Measurements from ENCODE around the gene RBBP6.
"Not testable (repeated sequence)": the region's sequence is repeated elsewhere in the genome, so short reads cannot be mapped to it uniquely, and the experiment has no call there.

The RBBP6 gene

GRCh38 chr16:24539295-24539849 is at the start of gene RBBP6:
Gene RBBP6 (plus strand): TSS chr16:24539566. CDS start chr16:24540627, 1,061 bp downstream.
- DNase-seq (ENCODE audit: low read depth) = peak; percentile 89

GRCh38 chr16:24490866-24491265 is 48.5 kb upstream of the RBBP6 start:
- DNase-seq (ENCODE audit: low read depth) = no peak

- no peak for DNase-seq (ENCODE audit: low read depth)
Observed at GRCh38 chr16:24491731-24492130, 47.6 kb upstream of the RBBP6 start.

- no peak for DNase-seq (ENCODE audit: low read depth)
Observed at GRCh38 chr16:24493821-24494220, 45.5 kb upstream of the RBBP6 start.

- DNase-seq (ENCODE audit: low read depth) = not testable (repeated sequence)
Observed at GRCh38 chr16:24495207-24495606, 44.2 kb upstream of the RBBP6 start.

GRCh38 chr16:24497440-24497839 is 41.9 kb upstream of the RBBP6 start:
- no peak for DNase-seq (ENCODE audit: low read depth)

GRCh38 chr16:24499193-24499814 is 40.1 kb upstream of the RBBP6 start:
- DNase-seq (ENCODE audit: low read depth) = no peak

- DNase-seq (ENCODE audit: low read depth) = peak; percentile 25
Observed at GRCh38 chr16:24504472-24505345, 34.7 kb upstream of the RBBP6 start.

GRCh38 chr16:24505959-24506358 is 33.4 kb upstream of the RBBP6 start:
- no peak for DNase-seq (ENCODE audit: low read depth)

GRCh38 chr16:24507959-24508480 is 31.3 kb upstream of the RBBP6 start:
- no peak for DNase-seq (ENCODE audit: low read depth)

- DNase-seq (ENCODE audit: low read depth) = no peak
Observed at GRCh38 chr16:24508614-24509013, 30.8 kb upstream of the RBBP6 start.

GRCh38 chr16:24509536-24509935 is 29.8 kb upstream of the RBBP6 start:
- no peak for DNase-seq (ENCODE audit: low read depth)

GRCh38 chr16:24511174-24511573 is 28.2 kb upstream of the RBBP6 start:
- DNase-seq (ENCODE audit: low read depth) = no peak

- no peak for DNase-seq (ENCODE audit: low read depth)
Observed at GRCh38 chr16:24511792-24512191, 27.6 kb upstream of the RBBP6 start.

- DNase-seq (ENCODE audit: low read depth) = no peak
Observed at GRCh38 chr16:24514096-24514495, 25.3 kb upstream of the RBBP6 start.

GRCh38 chr16:24515186-24515585 is 24.2 kb upstream of the RBBP6 start:
- no peak for DNase-seq (ENCODE audit: low read depth)

GRCh38 chr16:24516900-24517669 is 22.3 kb upstream of the RBBP6 start:
- peak; percentile 50 for DNase-seq (ENCODE audit: low read depth)

- DNase-seq (ENCODE audit: low read depth) = no peak
Observed at GRCh38 chr16:24518498-24518897, 20.9 kb upstream of the RBBP6 start.

GRCh38 chr16:24520983-24521382 is 18.4 kb upstream of the RBBP6 start:
- no peak for DNase-seq (ENCODE audit: low read depth)

GRCh38 chr16:24522751-24523150 is 16.6 kb upstream of the RBBP6 start:
- DNase-seq (ENCODE audit: low read depth) = no peak

- DNase-seq (ENCODE audit: low read depth) = no peak
Observed at GRCh38 chr16:24523569-24523968, 15.8 kb upstream of the RBBP6 start.

Data from activated T-helper 1 cell treated with Interleukin-2 at 50 U/mL for 16 hours (primary cell).